H1 (cell line): Measurements from ENCODE around the gene CACNA2D1. TPM values are rescaled to one million over a fixed set of nuclear protein-coding genes. Genes with fewer than 3 reads are reported as not detected.

Source experiments
- CTCF ChIA-PET: fragments of 300-600 bp; sonication (Branson Sonifier 250); formaldehyde crosslinking; loops from one replicate; lab custom pipeline; 2021; ENCODE audit not compliant: partially characterized antibody; lab: Charles Lee
- POLR2A ChIA-PET: fragments of 300-600 bp; sonication (Branson Sonifier 250); formaldehyde crosslinking; loops from one replicate; lab custom pipeline; 2021; ENCODE audit warnings: inconsistent platforms; ENCODE audit not compliant: partially characterized antibody; lab: Charles Lee
- DNase-seq, 2 experiments: peaks; one replicate each; pipeline versions ENCODE4 v3.0.0 to v3.0.0-alpha.2; 2010 to 2022; ENCODE audit warnings: low spot score in 2 of 2, low read depth in 1 of 2, mixed read lengths in 1 of 2
- FAIRE-seq: peaks from 2 replicates; lab custom pipeline; 2011; peaks lifted over from hg19 to GRCh38; lab: Jason Lieb, UNC
- H2AFZ ChIP-seq: 2 replicates; pipeline ENCODE4 v1.8.1; 2012; ENCODE audit warnings: low read length, inconsistent platforms
- H2AK5ac ChIP-seq: 2 replicates; pipeline ENCODE4 v1.6.1; 2013; ENCODE audit warnings: low read depth, low read length
- H2BK120ac ChIP-seq: replicated peaks from 2 replicates; pipeline ENCODE3; 2013; ENCODE audit warnings: low read depth, low read length, inconsistent platforms
- H2BK12ac ChIP-seq: 2 replicates; pipeline ENCODE4 v1.6.1; 2013; ENCODE audit warnings: low read depth, low read length
- H2BK15ac ChIP-seq: 2 replicates; pipeline ENCODE4 v1.6.1; 2013; ENCODE audit warnings: low read length
- H2BK20ac ChIP-seq: 2 replicates; pipeline ENCODE4 v1.6.1; 2013; ENCODE audit warnings: low read length
- H2BK5ac ChIP-seq: 2 replicates; pipeline ENCODE4 v1.6.1; 2013; ENCODE audit warnings: low read depth, low read length
- H3K14ac ChIP-seq: 2 replicates; pipeline ENCODE4 v1.6.1; 2013; ENCODE audit warnings: inconsistent platforms; ENCODE audit not compliant: insufficient read length
- H3K18ac ChIP-seq: 2 replicates; pipeline ENCODE4 v1.6.1; 2013; ENCODE audit warnings: low read length; ENCODE audit errors: extremely low read depth
- H3K23ac ChIP-seq: 2 replicates; pipeline ENCODE4 v1.6.1; 2013; ENCODE audit warnings: inconsistent platforms; ENCODE audit not compliant: insufficient read length
- H3K23me2 ChIP-seq: 2 replicates; pipeline ENCODE4 v1.6.1; 2013; ENCODE audit warnings: low read depth, low read length
- H3K27ac ChIP-seq: 2 replicates; pipeline ENCODE4 v1.6.1; 2011; ENCODE audit warnings: low read depth, low read length, inconsistent platforms
- H3K27me3 ChIP-seq, 4 experiments: replicated peaks in 1 of 4; 1 replicate in 1 of 4; 2 replicates in 3 of 4; pipeline versions ENCODE4 v1.6.1 to v1.8.1; 2011 to 2013; ENCODE audit warnings: low read length in 3 of 4, mild to moderate bottlenecking in 3 of 4, inconsistent platforms in 2 of 4, mixed read lengths in 2 of 4, moderate library complexity in 1 of 4; ENCODE audit not compliant: control insufficient read depth in 3 of 4, insufficient read depth in 3 of 4; ENCODE audit errors: extremely low read depth in 1 of 4
- H3K36me3 ChIP-seq, 4 experiments: 2 replicates each; pipeline versions ENCODE4 v1.6.1 to v1.8.1; 2011 to 2013; ENCODE audit warnings: mild to moderate bottlenecking in 4 of 4, low read length in 3 of 4, moderate library complexity in 2 of 4, control low read depth in 1 of 4, inconsistent platforms in 1 of 4; ENCODE audit not compliant: insufficient read depth in 4 of 4, control insufficient read depth in 2 of 4
- H3K4ac ChIP-seq: replicated peaks from 2 replicates; pipeline ENCODE3; 2013; ENCODE audit warnings: low read length, low read depth, mixed read lengths, inconsistent platforms; ENCODE audit not compliant: insufficient read length
- H3K4me1 ChIP-seq, 4 experiments: replicated peaks in 1 of 4; 1 replicate in 1 of 4; 2 replicates in 3 of 4; pipeline versions ENCODE4 v1.6.1 to v1.8.1; 2011 to 2013; ENCODE audit warnings: low read length in 3 of 4, inconsistent platforms in 2 of 4, mixed read lengths in 1 of 4; ENCODE audit not compliant: insufficient read depth in 4 of 4, control insufficient read depth in 3 of 4
- H3K4me2 ChIP-seq, 2 experiments: 2 replicates each; pipeline versions ENCODE4 v1.6.1 to v1.8.1; 2011 to 2013; ENCODE audit warnings: low read depth in 2 of 2, low read length in 2 of 2, control low read depth in 1 of 2, inconsistent platforms in 1 of 2, mild to moderate bottlenecking in 1 of 2; ENCODE audit not compliant: insufficient read depth in 1 of 2
- H3K4me3 ChIP-seq, 4 experiments: fragments of 200-600, 300-600 bp in 1 of 4; sonication (generic), shearing (Covaris generic), sonication (Bioruptor Twin) in 1 of 4; 2 replicates each; pipeline versions ENCODE4 v1.5.1 to v1.8.1; 2011 to 2016; ENCODE audit warnings: low read length in 4 of 4, low read depth in 3 of 4, control low read depth in 2 of 4, inconsistent platforms in 2 of 4, mild to moderate bottlenecking in 2 of 4, mixed read lengths in 1 of 4, moderate library complexity in 1 of 4; ENCODE audit not compliant: insufficient read depth in 2 of 4; ENCODE audit errors: extremely low read depth in 1 of 4
- H3K56ac ChIP-seq: replicated peaks from 2 replicates; pipeline ENCODE3; 2013; ENCODE audit warnings: low read depth, mild to moderate bottlenecking, mixed read lengths, low read length, inconsistent platforms; ENCODE audit not compliant: insufficient read length
- H3K79me1 ChIP-seq: 2 replicates; pipeline ENCODE4 v1.6.1; 2013; ENCODE audit warnings: low read depth, low read length, control low read depth
- H3K79me2 ChIP-seq, 2 experiments: 2 replicates each; pipeline versions ENCODE4 v1.6.1 to v1.8.1; 2012 to 2013; ENCODE audit warnings: low read length in 2 of 2, mild to moderate bottlenecking in 2 of 2, inconsistent platforms in 1 of 2; ENCODE audit not compliant: insufficient read depth in 2 of 2, control insufficient read depth in 1 of 2
- H3K9ac ChIP-seq, 4 experiments: replicated peaks in 1 of 4; 1 replicate in 1 of 4; 2 replicates in 3 of 4; pipeline versions ENCODE4 v1.6.1 to v1.8.1; 2011 to 2013; ENCODE audit warnings: low read depth in 3 of 4, low read length in 3 of 4, control low read depth in 2 of 4, mild to moderate bottlenecking in 2 of 4, moderate library complexity in 2 of 4, inconsistent platforms in 1 of 4; ENCODE audit errors: extremely low read depth in 1 of 4
- H3K9me3 ChIP-seq, 2 experiments: 2 replicates each; pipeline versions ENCODE4 v1.6.1 to v1.8.1; 2012 to 2013; ENCODE audit warnings: mild to moderate bottlenecking in 2 of 2, moderate library complexity in 2 of 2, control low read depth in 1 of 2, inconsistent platforms in 1 of 2, low read depth in 1 of 2, low read length in 1 of 2, mixed read lengths in 1 of 2; ENCODE audit not compliant: insufficient read depth in 2 of 2
- H4K20me1 ChIP-seq, 2 experiments: replicated peaks in 1 of 2; 2 replicates each; pipeline versions ENCODE3 to v1.8.1; 2011 to 2013; ENCODE audit warnings: inconsistent platforms in 2 of 2, low read length in 2 of 2, mild to moderate bottlenecking in 1 of 2; ENCODE audit not compliant: insufficient read depth in 2 of 2, control insufficient read depth in 1 of 2
- H4K5ac ChIP-seq: 2 replicates; pipeline ENCODE4 v1.6.1; 2013; ENCODE audit warnings: low read length, low read depth, mixed read lengths, inconsistent platforms; ENCODE audit not compliant: insufficient read length
- H4K8ac ChIP-seq: 2 replicates; pipeline ENCODE4 v1.8.0; 2013; ENCODE audit warnings: mild to moderate bottlenecking, moderate library complexity, low read length, inconsistent platforms; ENCODE audit not compliant: insufficient read depth; ENCODE audit errors: extremely low read depth
- H4K91ac ChIP-seq: replicated peaks from 2 replicates; pipeline ENCODE3; 2013; ENCODE audit warnings: low read length, mixed read lengths, inconsistent platforms; ENCODE audit not compliant: insufficient read length
- BACH1 ChIP-seq: IDR thresholded peaks from 2 replicates; pipeline ENCODE4 v1.6.1; 2012; ENCODE audit warnings: low read length, improper control_type of control experiment
- BRCA1 ChIP-seq: IDR thresholded peaks from 2 replicates; pipeline ENCODE4 v1.6.1; 2012; ENCODE audit warnings: low read depth, low read length, improper control_type of control experiment
- CBX5 ChIP-seq: fragments of 300-800, 300-1000 bp; sonication (generic); IDR thresholded peaks from 2 replicates; pipeline ENCODE4 v1.7.1; 2016; ENCODE audit warnings: antibody characterized with exemption, low read length, low read depth
- CREB1 ChIP-seq: IDR thresholded peaks from 2 replicates; pipeline ENCODE4 v1.6.1; 2012; ENCODE audit warnings: inconsistent platforms
- RXRA ChIP-seq: IDR thresholded peaks from 2 replicates; pipeline ENCODE4 v1.6.1; 2011; ENCODE audit warnings: low read depth, mild to moderate bottlenecking, low read length, moderate library complexity; ENCODE audit not compliant: insufficient read depth
- SRF ChIP-seq: IDR thresholded peaks from 2 replicates; pipeline ENCODE4 v1.6.1; 2011; ENCODE audit warnings: mild to moderate bottlenecking, low read depth, low read length, moderate library complexity
- WGBS, 2 experiments: shearing (Covaris generic) in 1 of 2; methylation state at CpG; one replicate each; pipeline versions ENCODE4 v1.1.6 to v1.1.7; 2013 to 2015; ENCODE audit warnings: low lambda C conversion rate in 2 of 2, mixed read lengths in 2 of 2, inconsistent platforms in 1 of 2, low coverage in 1 of 2, missing lambda C conversion rate in 1 of 2; ENCODE audit not compliant: insufficient replicate concordance in 2 of 2, insufficient coverage in 1 of 2, insufficient read length in 1 of 2; ENCODE audit errors: extremely low coverage in 1 of 2, missing lambda C conversion rate in 1 of 2; 5-methylcytosine and 5-hydroxymethylcytosine counted together
- polyA plus RNA-seq, 7 experiments: library from polyadenylated mRNA; depleted of rRNA in 3 of 7; stranded (reverse) in 5 of 7; unstranded in 2 of 7; fragments of >200 nt in 5 of 7; fragments of 200-250 nt in 2 of 7; gene quantifications; 1 replicate in 5 of 7; 2 replicates in 1 of 7; 4 replicates in 1 of 7; pipeline versions ENCODE4 v1.2.1 to v1.2.3, GENCODE V29; 2011 to 2013; ENCODE audit warnings: missing spikeins in 2 of 7, mixed read lengths in 2 of 7
- total RNA-seq: library from RNA; stranded (reverse); fragmentation: NEBNext Ultra II Directional; extraction: Animal tissue kit (Norgen Biotek cat#: 25700); gene quantifications from 2 replicates; pipeline ENCODE4 v1.2.1, GENCODE V29; 2021

CACNA2D1 gene
- total and polyA plus RNA-seq, 2 of the 8 experiments (the other 6 are each of a cell fraction or from before 2014, with no cell fraction given), result 4.3 to 27.3 TPM

DNA sequence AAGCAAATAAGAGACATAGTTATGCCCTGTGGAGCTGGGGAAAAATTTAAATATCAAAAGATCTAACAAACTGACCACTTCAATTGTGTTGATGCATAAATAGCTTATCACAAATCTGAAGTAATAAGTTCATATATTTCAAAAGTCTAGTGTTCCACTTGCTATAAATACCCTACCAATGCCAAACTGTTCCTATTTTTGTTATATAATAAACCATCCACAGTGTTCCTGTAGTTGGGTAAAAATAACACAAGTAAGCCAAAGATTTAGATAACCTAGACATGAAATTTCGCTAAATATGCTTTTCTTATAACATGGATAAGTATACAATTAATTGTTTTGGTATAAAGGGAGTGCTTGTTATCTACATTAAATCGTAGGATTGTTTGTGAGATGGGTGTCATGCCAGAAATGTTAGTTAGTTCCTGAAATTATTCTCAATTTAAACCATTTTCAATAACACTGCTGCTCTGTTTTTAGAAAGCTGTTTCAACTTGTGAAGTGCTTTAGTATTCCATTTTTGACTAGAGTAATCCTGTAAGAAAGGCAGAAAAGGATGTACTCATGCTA, 85.5 kb downstream of the CACNA2D1 start:
- Histone ChIP-seq H3K23me2 (no peaks in the 10 kb centered on the region), H2AK5ac (no peak overlapping the region), H4K5ac (no peak overlapping the region), H3K4me3 (no peak overlapping the region), H3K79me2 (no peaks in the 10 kb centered on the region; a peak in 1 of 4 replicates), H3K14ac (no peak overlapping the region), H3K27me3 (no peaks in the 10 kb centered on the region), H2BK5ac (no peak overlapping the region), H3K4me2 (no peak overlapping the region), H3K4ac (no peak overlapping the region), H3K56ac (no peak overlapping the region), H3K27ac (no peak overlapping the region), H2AFZ (no peak overlapping the region), H4K8ac (no peak overlapping the region), H2BK120ac (no peak overlapping the region), H4K20me1 (no peaks in the 10 kb centered on the region), H2BK20ac (no peak overlapping the region), H3K9ac (no peak overlapping the region), H4K91ac (no peak overlapping the region), H2BK15ac (no peak overlapping the region), H3K18ac (no peak overlapping the region), H3K36me3 (no peaks in the 10 kb centered on the region), H2BK12ac (no peak overlapping the region), H3K79me1 (no peaks in the 10 kb centered on the region), H3K4me1 (no peaks in the 10 kb centered on the region; a peak in 1 of 7 replicates), H3K23ac (no peak overlapping the region), H3K9me3 (no peaks in the 10 kb centered on the region)
- FAIRE-seq, result no peak
- POLR2A ChIA-PET, result no interaction called here
- TF ChIP-seq BACH1 (no peak), SRF (no peak), RXRA (no peak), CREB1 (no peak), CBX5 (no peak), BRCA1 (no peak)
- no peak for DNase-seq
- CTCF ChIA-PET, result interaction anchor here (1.0 to 2.0 kb wide), 3 partner anchors 8 to 36 kb away, joined by 3 to 6 read pairs (median 3); no protein-coding TSS in a partner anchor
- 83% methylated on average over 2 of the region's 2 CpGs; no CpG with 5 or more reads in 1 of the 2 experiments for WGBS, 2 experiments
